ENCODE measurements around the gene SNX14.

Gene SNX14

DNA sequence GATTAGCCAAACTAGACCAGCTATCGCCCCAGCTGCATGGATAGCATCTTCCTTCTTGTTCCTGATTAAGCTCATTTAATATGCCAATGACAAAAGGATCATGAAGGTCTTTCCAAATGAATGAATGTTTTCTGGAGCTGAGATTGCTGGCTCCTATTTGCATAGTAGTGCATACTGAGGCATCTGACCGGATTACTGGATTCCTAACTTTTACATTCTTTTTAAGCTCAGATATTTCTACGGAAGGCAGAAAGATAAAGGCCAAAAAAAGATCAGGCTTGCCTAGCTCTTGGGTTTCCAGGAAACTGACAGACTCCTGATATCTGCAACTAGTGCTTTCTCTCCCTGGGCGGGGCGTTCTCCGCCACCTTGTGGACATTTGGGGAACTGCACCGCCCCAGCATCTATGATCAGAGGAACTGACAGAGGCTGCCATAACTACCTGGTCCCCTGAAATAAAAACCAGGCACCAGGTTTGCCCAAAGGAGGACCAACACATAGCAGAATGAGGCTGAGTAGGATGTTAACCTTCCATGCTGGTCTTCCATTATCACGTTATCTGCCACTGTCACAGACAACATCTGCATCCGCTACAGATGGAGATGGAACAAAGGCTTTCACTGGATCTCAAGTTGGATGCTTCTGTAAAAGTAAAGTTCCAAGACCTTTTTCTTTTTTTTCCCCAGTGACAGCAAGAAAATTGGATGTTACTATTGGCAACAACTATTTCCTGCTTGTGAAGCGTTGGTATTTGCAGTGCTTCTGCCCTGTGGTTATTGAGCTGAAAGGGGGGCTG is 110.6 kb downstream of the SNX14 start:
- H3K27me3 Mint-ChIP-seq (ENCODE audit: low read depth) = peaks cover 12% of the 10 kb centered on the region
- H3K9me3 Mint-ChIP-seq = no peaks in the 10 kb centered on the region
- TF ChIP-seq, protein P1, sequence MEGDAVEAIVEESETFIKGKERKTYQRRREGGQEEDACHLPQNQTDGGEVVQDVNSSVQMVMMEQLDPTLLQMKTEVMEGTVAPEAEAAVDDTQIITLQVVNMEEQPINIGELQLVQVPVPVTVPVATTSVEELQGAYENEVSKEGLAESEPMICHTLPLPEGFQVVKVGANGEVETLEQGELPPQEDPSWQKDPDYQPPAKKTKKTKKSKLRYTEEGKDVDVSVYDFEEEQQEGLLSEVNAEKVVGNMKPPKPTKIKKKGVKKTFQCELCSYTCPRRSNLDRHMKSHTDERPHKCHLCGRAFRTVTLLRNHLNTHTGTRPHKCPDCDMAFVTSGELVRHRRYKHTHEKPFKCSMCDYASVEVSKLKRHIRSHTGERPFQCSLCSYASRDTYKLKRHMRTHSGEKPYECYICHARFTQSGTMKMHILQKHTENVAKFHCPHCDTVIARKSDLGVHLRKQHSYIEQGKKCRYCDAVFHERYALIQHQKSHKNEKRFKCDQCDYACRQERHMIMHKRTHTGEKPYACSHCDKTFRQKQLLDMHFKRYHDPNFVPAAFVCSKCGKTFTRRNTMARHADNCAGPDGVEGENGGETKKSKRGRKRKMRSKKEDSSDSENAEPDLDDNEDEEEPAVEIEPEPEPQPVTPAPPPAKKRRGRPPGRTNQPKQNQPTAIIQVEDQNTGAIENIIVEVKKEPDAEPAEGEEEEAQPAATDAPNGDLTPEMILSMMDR (IDR thresholded peaks at IDR 0.05; ENCODE audit: unreplicated experiment in 3 of 3) = peak; percentile 99
- H3K4me3 Mint-ChIP-seq = no peak overlapping the region
- peaks cover 5% of the 10 kb centered on the region for H3K4me1 Mint-ChIP-seq
- H3K27ac Mint-ChIP-seq = peak overlapping the region in 1 of 3 experiments; percentile 7
- H3K36me3 Mint-ChIP-seq (ENCODE audit: low read depth) = no peaks in the 10 kb centered on the region

DNA sequence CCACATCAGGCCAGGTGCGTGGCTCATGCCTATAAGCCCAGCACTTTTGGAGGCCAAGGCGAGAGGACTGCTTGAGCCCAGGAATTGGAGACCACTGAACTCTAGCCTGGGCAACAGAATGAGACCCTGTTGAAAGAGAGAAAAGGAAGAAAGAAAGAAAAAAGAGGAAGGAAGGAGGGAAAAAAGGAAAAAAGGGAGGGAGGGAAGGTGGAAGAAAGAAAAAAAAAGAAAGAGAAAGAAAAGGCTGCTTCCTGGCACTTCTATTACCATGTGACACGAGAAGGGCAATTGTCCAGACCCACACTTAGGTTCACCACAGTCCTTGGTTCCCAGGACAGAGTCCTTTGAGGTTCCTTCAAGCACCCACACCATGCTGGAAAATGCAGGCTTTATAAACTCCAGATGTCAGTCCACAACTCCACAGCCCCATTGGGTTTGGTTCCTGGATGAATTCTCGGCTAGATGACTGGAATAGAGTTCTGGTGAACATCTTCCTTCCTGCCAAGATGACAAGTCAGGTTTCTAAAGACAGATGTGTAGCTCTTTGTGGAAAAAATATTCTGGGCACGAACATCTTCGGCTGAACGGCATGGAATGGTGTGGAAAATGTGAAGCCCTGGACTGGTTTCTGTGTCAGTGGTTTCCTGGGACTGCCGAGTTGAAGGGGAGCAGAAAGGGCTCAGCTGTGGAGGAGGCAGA is 111.3 kb downstream of the SNX14 start:
- H3K4me3 Mint-ChIP-seq = no peak overlapping the region
- TF ChIP-seq, protein P1 (IDR thresholded peaks at IDR 0.05; ENCODE audit: unreplicated experiment in 3 of 3) = no peak
- peaks cover 12% of the 10 kb centered on the region for H3K27me3 Mint-ChIP-seq (ENCODE audit: low read depth)
- H3K36me3 Mint-ChIP-seq (ENCODE audit: low read depth) = no peaks in the 10 kb centered on the region
- peaks cover 5% of the 10 kb centered on the region for H3K4me1 Mint-ChIP-seq
- H3K9me3 Mint-ChIP-seq = no peaks in the 10 kb centered on the region
- no peak overlapping the region for H3K27ac Mint-ChIP-seq

DNA sequence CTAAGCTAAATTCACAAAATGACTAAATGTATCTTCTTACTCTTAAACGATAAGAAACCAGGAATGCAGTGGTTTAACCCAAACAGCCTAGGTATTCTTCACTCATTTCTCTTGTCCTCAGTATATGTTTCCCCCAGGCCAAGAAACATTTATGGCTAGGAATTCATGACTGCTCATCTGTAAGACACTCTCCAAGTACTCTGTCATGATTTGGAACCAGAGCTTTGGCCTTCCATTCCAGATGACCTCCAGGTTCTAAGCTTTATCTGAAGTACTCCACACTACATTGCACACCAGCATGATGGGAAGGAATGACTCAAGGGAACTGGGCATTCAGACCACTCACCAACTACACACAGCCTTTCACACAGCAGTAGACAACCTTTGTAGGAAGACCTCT is 114.5 kb downstream of the SNX14 start:
- Mint-ChIP-seq H3K4me3 (no peak overlapping the region), H3K4me1 (peaks cover 5% of the 10 kb centered on the region), H3K27me3 (ENCODE audit: low read depth) (peaks cover 8% of the 10 kb centered on the region), H3K27ac (no peak overlapping the region), H3K9me3 (no peaks in the 10 kb centered on the region), H3K36me3 (ENCODE audit: low read depth) (no peaks in the 10 kb centered on the region)
- TF ChIP-seq, protein P1 (IDR thresholded peaks at IDR 0.05; ENCODE audit: unreplicated experiment in 3 of 3) = no peak

DNA sequence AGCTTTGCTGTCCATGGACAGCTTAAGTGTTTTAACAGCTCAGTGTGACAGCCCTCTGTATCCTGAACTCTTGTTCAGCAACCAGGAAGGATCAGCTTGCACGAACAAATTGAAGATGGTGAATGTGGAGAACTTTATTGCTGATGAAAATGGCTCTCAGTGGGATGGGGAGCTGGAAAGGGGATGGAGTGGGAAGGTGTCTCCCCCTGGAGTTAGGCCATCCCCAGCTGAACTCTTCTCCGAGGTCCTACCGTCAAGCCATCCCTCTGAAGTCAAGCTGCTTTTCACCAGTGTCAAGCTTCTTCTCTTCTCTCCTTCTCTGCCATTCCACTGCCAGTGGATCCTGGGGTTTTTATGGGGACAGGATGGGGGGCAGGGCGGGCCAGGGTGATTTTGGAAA is 117.1 kb downstream of the SNX14 start:
- H3K36me3 Mint-ChIP-seq (ENCODE audit: low read depth) = no peaks in the 10 kb centered on the region
- H3K27ac Mint-ChIP-seq = no peak overlapping the region
- H3K9me3 Mint-ChIP-seq = no peaks in the 10 kb centered on the region
- TF ChIP-seq, protein P1 (IDR thresholded peaks at IDR 0.05; ENCODE audit: unreplicated experiment in 3 of 3) = no peak
- H3K4me1 Mint-ChIP-seq = no peaks in the 10 kb centered on the region
- H3K4me3 Mint-ChIP-seq = no peak overlapping the region
- peaks cover 1% of the 10 kb centered on the region for H3K27me3 Mint-ChIP-seq (ENCODE audit: low read depth)

DNA sequence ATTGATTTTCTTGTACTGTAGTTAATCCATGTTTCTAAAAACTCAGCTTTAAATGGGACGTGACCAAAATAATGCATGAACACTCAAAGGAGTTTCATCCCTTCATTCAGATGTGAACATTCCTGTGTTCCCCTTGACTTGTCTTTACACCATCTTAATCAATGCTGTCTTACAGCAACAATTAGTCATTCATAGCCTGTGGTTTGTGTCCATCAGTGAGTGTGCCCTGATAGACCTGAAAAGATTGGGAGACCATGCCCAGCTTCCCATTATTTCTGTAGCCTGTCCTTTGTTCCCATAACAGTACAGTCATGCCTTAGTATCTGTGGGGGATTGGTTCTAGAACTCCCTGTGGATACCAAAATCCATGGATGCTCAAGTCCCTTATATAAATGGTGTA is 119.9 kb downstream of the SNX14 start:
- no peaks in the 10 kb centered on the region for H3K9me3 Mint-ChIP-seq
- no peaks in the 10 kb centered on the region for H3K36me3 Mint-ChIP-seq (ENCODE audit: low read depth)
- no peaks in the 10 kb centered on the region for H3K27me3 Mint-ChIP-seq (ENCODE audit: low read depth)
- no peak overlapping the region for H3K4me3 Mint-ChIP-seq
- H3K4me1 Mint-ChIP-seq = no peaks in the 10 kb centered on the region
- TF ChIP-seq, protein P1 (IDR thresholded peaks at IDR 0.05; ENCODE audit: unreplicated experiment in 3 of 3) = no peak
- H3K27ac Mint-ChIP-seq = no peak overlapping the region

Data from nephron (organoid).